Osteocyte (in vitro differentiated cells): ENCODE data around the gene POLR3K. TPM values are rescaled to one million over a fixed set of nuclear protein-coding genes. Genes with fewer than 3 reads are reported as not detected.

Experiments
- DNase-seq: peaks from one replicate; pipeline ENCODE4 v3.0.0; 2021; ENCODE audit warnings: mixed read lengths; ENCODE audit not compliant: unreplicated experiment; ENCODE audit errors: extremely low spot score
- H3K27ac Mint-ChIP-seq: one replicate; pipeline ENCODE4 v1.8.0; 2021; ENCODE audit warnings: mild to moderate bottlenecking, mixed read lengths; ENCODE audit not compliant: unreplicated experiment
- H3K27me3 Mint-ChIP-seq: one replicate; pipeline ENCODE4 v1.8.0; 2021; ENCODE audit warnings: mixed read lengths; ENCODE audit not compliant: unreplicated experiment
- H3K36me3 Mint-ChIP-seq: one replicate; pipeline ENCODE4 v1.8.0; 2021; ENCODE audit warnings: mixed read lengths; ENCODE audit not compliant: unreplicated experiment
- H3K4me1 Mint-ChIP-seq: one replicate; pipeline ENCODE4 v1.8.0; 2021; ENCODE audit warnings: mixed read lengths; ENCODE audit not compliant: unreplicated experiment
- H3K4me3 Mint-ChIP-seq: one replicate; pipeline ENCODE4 v1.8.0; 2021; ENCODE audit warnings: mild to moderate bottlenecking, moderate library complexity, mixed read lengths; ENCODE audit not compliant: unreplicated experiment
- H3K9me3 Mint-ChIP-seq: one replicate; pipeline ENCODE4 v1.8.0; 2021; ENCODE audit warnings: mixed read lengths; ENCODE audit not compliant: unreplicated experiment
- total RNA-seq: library from RNA; stranded (reverse); gene quantifications from 2 replicates; pipeline ENCODE4 v1.2.1, GENCODE V29; 2021
- TF ChIP-seq, protein P1 (sequence below): fragments of 200-600 bp; sonication (generic); IDR thresholded peaks from 2 replicates; pipeline ENCODE4 v1.5.0; 2021; ENCODE audit warnings: antibody characterized with exemption, mild to moderate bottlenecking, moderate library complexity

POLR3K gene
- total RNA-seq, 1 donor from 2014 or later, result 10.3 TPM

DNA sequence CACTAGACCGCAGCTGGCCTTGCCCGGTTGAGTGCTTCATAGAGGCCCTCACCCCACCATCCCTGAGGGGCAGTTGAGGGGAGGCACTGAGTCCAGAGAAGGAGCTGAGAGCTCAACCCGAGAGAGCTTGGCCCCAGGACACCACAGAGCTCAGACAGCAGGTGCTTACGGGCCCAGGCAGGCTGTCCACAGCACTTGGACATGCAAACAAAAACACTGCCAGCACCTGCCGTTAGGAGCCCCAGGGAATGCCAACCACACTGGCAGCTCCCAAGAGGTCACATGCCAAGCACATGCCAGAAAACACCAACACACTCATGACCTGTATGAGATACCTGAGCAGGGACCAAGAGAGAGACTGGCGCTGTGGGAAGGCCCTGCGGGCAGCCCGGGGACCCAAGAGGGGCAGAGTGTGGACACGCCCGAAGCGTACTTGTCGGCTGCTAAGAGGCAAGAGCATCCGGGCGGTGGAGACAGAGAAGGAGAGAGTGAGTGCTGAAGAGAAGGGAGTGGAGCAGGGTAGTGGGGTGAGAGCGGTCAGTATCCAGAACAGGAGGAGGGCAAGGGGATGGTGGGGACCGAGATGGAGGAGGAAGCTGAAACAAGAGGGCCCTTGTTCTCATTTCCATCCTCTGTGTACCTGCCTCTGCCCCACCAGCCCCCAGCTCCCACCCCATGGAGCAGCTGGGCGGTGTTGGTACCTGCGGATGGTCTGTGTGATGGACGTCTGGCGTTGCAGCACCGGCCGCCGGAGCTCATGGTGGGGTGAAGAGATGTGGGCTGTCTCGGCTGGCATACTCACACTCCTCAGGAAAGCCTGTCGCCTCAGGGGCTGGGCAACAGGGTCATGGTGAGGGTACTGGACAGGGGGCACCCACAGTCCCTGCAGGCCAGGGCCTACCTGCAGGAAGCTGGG is 10.8 kb upstream of the POLR3K start:
- H3K36me3 Mint-ChIP-seq, result peaks cover 14% of the 10 kb centered on the region
- H3K4me3 Mint-ChIP-seq, result no peak overlapping the region
- H3K27me3 Mint-ChIP-seq, result no peaks in the 10 kb centered on the region
- DNase-seq, result no peak
- H3K27ac Mint-ChIP-seq, result no peak overlapping the region
- H3K9me3 Mint-ChIP-seq, result no peaks in the 10 kb centered on the region
- peaks cover 28% of the 10 kb centered on the region for H3K4me1 Mint-ChIP-seq
- TF ChIP-seq, protein P1, sequence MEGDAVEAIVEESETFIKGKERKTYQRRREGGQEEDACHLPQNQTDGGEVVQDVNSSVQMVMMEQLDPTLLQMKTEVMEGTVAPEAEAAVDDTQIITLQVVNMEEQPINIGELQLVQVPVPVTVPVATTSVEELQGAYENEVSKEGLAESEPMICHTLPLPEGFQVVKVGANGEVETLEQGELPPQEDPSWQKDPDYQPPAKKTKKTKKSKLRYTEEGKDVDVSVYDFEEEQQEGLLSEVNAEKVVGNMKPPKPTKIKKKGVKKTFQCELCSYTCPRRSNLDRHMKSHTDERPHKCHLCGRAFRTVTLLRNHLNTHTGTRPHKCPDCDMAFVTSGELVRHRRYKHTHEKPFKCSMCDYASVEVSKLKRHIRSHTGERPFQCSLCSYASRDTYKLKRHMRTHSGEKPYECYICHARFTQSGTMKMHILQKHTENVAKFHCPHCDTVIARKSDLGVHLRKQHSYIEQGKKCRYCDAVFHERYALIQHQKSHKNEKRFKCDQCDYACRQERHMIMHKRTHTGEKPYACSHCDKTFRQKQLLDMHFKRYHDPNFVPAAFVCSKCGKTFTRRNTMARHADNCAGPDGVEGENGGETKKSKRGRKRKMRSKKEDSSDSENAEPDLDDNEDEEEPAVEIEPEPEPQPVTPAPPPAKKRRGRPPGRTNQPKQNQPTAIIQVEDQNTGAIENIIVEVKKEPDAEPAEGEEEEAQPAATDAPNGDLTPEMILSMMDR, result no peak

DNA sequence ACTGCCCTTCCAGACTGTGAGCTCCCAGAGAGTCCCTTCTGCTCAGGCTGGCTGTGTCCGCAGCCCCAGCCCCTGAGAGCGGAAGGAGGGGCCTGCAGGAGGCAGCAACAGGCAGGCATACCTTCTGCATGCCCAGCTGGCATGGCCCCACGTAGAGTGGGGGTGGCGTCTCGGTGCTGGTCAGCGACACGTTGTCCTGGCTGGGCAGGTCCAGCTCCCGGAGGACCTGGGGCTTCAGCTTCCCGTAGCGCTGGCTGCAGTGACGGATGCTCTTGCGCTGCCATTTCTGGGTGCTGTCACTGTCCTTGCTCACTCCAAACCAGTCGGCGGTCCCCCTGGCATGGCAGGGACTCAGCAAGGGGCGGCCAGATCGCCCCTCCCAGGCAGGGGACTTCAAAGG is 10.1 kb upstream of the POLR3K start:
- no peak overlapping the region for H3K4me3 Mint-ChIP-seq
- no peaks in the 10 kb centered on the region for H3K27me3 Mint-ChIP-seq
- no peak for DNase-seq
- H3K36me3 Mint-ChIP-seq, result peaks cover 18% of the 10 kb centered on the region
- H3K27ac Mint-ChIP-seq, result no peak overlapping the region
- no peaks in the 10 kb centered on the region for H3K9me3 Mint-ChIP-seq
- peaks cover 21% of the 10 kb centered on the region for H3K4me1 Mint-ChIP-seq
- TF ChIP-seq, protein P1, result no peak

DNA sequence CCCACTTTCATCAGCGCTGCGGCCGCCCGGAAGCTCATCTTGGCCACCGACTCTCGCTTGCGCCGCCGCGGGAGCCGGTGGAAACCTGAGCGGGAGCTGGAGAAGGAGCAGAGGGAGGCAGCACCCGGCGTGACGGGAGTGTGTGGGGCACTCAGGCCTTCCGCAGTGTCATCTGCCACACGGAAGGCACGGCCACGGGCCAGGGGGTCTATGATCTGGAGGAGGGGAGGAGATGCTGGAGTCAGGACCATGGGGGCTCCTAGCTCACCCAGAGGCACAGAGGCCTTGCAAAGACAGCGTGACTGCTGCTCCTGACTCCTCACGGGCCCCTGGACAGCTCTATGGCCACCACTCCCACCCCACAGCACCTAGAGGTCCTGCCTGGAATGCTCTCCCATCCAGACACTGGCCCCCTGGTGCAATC is 9.6 kb upstream of the POLR3K start:
- TF ChIP-seq, protein P1, result no peak
- H3K36me3 Mint-ChIP-seq, result peaks cover 22% of the 10 kb centered on the region
- H3K4me3 Mint-ChIP-seq, result no peak overlapping the region
- H3K4me1 Mint-ChIP-seq, result peaks cover 16% of the 10 kb centered on the region
- DNase-seq, result no peak
- H3K27me3 Mint-ChIP-seq, result no peaks in the 10 kb centered on the region
- H3K27ac Mint-ChIP-seq, result no peak overlapping the region
- H3K9me3 Mint-ChIP-seq, result no peaks in the 10 kb centered on the region

DNA sequence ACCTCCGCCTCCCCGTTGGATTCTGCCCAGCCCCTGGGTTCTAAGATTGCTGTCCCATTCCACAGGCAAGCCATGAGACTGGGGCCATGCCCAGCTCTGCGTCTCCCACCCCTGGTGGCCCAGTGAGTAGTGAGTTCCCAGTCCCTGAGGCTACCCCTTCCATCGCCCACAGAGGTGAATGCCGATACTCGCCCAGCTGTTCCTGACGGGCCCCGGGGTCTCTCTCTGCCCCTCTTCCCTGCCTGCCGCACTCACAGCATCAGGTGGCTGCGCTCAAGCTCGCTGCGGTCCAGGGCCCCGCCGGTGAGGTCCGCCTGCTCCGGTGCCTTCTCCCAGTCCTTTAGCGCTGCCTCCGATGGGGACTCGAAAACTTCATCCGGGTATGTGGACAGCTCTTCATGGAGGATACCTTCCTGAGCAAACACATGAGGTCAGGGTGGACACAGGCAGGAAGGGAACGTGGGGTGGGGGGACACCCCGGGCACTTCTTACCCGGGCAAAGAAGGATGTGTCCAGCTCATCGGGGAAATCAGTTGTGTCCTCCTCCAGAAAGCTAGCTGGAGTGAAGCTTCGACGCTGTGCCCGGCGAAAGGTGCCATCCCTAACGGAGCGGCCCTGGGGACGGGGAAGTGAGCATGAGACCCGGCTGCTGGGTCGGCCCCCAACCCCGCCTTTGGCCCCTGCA is 9.0 kb upstream of the POLR3K start:
- Mint-ChIP-seq H3K9me3 (no peaks in the 10 kb centered on the region), H3K27ac (no peak overlapping the region), H3K27me3 (no peaks in the 10 kb centered on the region), H3K4me1 (peaks cover 11% of the 10 kb centered on the region), H3K4me3 (no peak overlapping the region), H3K36me3 (peaks cover 25% of the 10 kb centered on the region)
- DNase-seq, result no peak
- TF ChIP-seq, protein P1, result no peak

DNA sequence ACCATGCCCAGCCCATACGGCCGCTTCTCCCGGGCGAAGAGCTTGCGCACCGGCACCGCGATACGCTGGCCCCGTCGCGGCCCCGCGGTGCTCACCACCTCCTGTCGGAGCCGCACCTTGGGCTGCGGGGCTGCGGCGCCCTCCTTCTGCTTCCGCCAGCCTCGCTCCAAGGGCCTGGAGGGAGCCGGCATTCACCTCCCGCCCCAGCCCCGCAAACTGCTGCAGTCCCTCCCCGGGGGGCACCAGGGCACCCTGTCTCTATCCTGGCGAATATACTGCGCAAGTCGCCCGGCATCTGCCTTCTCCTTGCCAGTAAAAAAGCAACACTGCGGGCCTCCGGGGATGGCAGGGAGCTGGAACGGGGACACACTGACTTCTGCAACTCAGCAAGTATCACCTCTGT is 8.5 kb upstream of the POLR3K start:
- H3K9me3 Mint-ChIP-seq, result no peaks in the 10 kb centered on the region
- H3K4me1 Mint-ChIP-seq, result peaks cover 8% of the 10 kb centered on the region
- H3K36me3 Mint-ChIP-seq, result peaks cover 28% of the 10 kb centered on the region
- no peak overlapping the region for H3K27ac Mint-ChIP-seq
- TF ChIP-seq, protein P1, result no peak
- H3K27me3 Mint-ChIP-seq, result no peaks in the 10 kb centered on the region
- no peak for DNase-seq
- H3K4me3 Mint-ChIP-seq, result no peak overlapping the region
